Stimulated activated CD4-positive, alpha-beta T cell treated with anti-CD3 and anti-CD28 coated beads, Interleukin-2, amount 100 ng/mL, for 48 hours (primary cell): ENCODE results near the gene FUT2.

Experiments
- DNase-seq, 2 donors: peaks; one replicate each; pipeline ENCODE4 v3.0.0-alpha.2; 2020

Gene FUT2

GRCh38 chr19:48752496-48753365 lies 57.0 kb downstream of the FUT2 start, which contains the start of gene FUT1:
Gene FUT1, minus strand, starts transcription at chr19:48752641. Its CDS starts 1,360 bp downstream, at chr19:48751281.
- DNase-seq, result no peak

GRCh38 chr19:48755084-48755641 lies 59.4 kb downstream of the FUT2 start, which contains the start of gene FGF21:
Gene FGF21, plus strand, starts transcription at chr19:48755524. Its CDS starts 713 bp downstream, at chr19:48756237.
- no peak for DNase-seq
